Calu3 (cell line): ENCODE measurements around the gene MAP3K14. TPM values are rescaled to one million over a fixed set of nuclear protein-coding genes. Genes with fewer than 3 reads are reported as not detected.

Source experiments
- BruUV-seq: library from RNA; stranded (reverse); fragments of 400-500 nt; replicated peaks from 2 replicates; lab custom pipeline; 2021; lab: Mats Ljungman, UMichigan
- CTCF ChIA-PET: fragments of 300-600 bp; sonication (Branson Sonifier 250); formaldehyde crosslinking; loops from one replicate; lab custom pipeline; 2022; ENCODE audit warnings: antibody characterized with exemption; lab: Charles Lee
- DNase-seq: peaks from one replicate; pipeline ENCODE4 v3.0.0; 2022
- H3K27ac Mint-ChIP-seq: one replicate; pipeline ENCODE4 v1.8.0; 2022; ENCODE audit warnings: mixed read lengths; ENCODE audit not compliant: unreplicated experiment
- H3K27me3 Mint-ChIP-seq: one replicate; pipeline ENCODE4 v1.8.0; 2022; ENCODE audit warnings: mixed read lengths; ENCODE audit not compliant: unreplicated experiment
- H3K36me3 Mint-ChIP-seq: one replicate; pipeline ENCODE4 v1.8.0; 2022; ENCODE audit warnings: mild to moderate bottlenecking, moderate library complexity, mixed read lengths; ENCODE audit not compliant: insufficient read depth, unreplicated experiment
- H3K4me1 Mint-ChIP-seq: one replicate; pipeline ENCODE4 v1.8.0; 2022; ENCODE audit warnings: mild to moderate bottlenecking, low read depth, mixed read lengths; ENCODE audit not compliant: unreplicated experiment
- H3K4me3 Mint-ChIP-seq: one replicate; pipeline ENCODE4 v1.8.0; 2022; ENCODE audit warnings: mild to moderate bottlenecking, low read depth, moderate library complexity, mixed read lengths; ENCODE audit not compliant: unreplicated experiment
- H3K9me3 Mint-ChIP-seq: one replicate; pipeline ENCODE4 v1.8.0; 2022; ENCODE audit warnings: low read depth, mixed read lengths; ENCODE audit not compliant: unreplicated experiment
- intact Hi-C: fragments of 100-400 bp; cut with micrococcal nuclease; formaldehyde crosslinking; loops from one replicate; pipeline ENCODE4 v1.10.0; 2022; ENCODE audit not compliant: unreplicated experiment
- total RNA-seq: library from RNA; stranded (reverse); gene quantifications from 2 replicates; pipeline ENCODE4 v1.2.3, GENCODE V29; 2022
- TF ChIP-seq, protein P1 (sequence below): fragments of 200-600 bp; IDR thresholded peaks from one replicate; pipeline ENCODE4 v1.8.0; 2022; ENCODE audit warnings: antibody characterized with exemption; ENCODE audit not compliant: unreplicated experiment

Gene MAP3K14
- total RNA-seq, 1 experiment from 2014 or later: 26.7 TPM

DNA sequence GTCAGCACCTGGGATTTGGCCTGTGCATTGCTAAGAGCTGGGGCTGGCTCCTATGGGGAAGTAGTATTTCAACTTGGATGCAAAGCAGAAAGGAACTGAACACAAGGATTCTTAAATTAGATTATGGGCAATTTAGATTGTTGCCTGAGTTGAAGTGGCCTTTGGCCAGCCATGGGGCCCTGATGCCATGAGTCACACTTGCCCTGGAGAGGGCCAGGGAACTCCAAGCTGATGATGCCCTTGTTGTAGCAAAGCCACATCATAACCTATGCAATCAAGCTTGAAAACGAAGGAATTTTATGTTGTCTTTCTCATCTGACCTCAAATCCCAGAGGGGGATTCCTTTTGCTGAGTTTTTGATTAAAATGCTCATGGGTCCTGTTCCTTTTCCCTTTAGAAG, 51.0 kb downstream of the MAP3K14 start:
- CTCF ChIA-PET: interaction anchor here (1.5 kb wide), 1 partner anchor 130 kb away, joined by 4 read pairs; the partner anchor contains the start of gene ACBD4
- H3K27me3 Mint-ChIP-seq: no peaks in the 10 kb centered on the region
- no TSS peak for BruUV-seq
- H3K4me3 Mint-ChIP-seq: no peak overlapping the region
- peaks cover 58% of the 10 kb centered on the region for H3K36me3 Mint-ChIP-seq
- H3K9me3 Mint-ChIP-seq: no peaks in the 10 kb centered on the region
- TF ChIP-seq, protein P1, sequence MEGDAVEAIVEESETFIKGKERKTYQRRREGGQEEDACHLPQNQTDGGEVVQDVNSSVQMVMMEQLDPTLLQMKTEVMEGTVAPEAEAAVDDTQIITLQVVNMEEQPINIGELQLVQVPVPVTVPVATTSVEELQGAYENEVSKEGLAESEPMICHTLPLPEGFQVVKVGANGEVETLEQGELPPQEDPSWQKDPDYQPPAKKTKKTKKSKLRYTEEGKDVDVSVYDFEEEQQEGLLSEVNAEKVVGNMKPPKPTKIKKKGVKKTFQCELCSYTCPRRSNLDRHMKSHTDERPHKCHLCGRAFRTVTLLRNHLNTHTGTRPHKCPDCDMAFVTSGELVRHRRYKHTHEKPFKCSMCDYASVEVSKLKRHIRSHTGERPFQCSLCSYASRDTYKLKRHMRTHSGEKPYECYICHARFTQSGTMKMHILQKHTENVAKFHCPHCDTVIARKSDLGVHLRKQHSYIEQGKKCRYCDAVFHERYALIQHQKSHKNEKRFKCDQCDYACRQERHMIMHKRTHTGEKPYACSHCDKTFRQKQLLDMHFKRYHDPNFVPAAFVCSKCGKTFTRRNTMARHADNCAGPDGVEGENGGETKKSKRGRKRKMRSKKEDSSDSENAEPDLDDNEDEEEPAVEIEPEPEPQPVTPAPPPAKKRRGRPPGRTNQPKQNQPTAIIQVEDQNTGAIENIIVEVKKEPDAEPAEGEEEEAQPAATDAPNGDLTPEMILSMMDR: no peak
- H3K27ac Mint-ChIP-seq: no peak overlapping the region
- H3K4me1 Mint-ChIP-seq: peaks cover 6% of the 10 kb centered on the region
- intact Hi-C loops: no loop called here
- no peak for DNase-seq

DNA sequence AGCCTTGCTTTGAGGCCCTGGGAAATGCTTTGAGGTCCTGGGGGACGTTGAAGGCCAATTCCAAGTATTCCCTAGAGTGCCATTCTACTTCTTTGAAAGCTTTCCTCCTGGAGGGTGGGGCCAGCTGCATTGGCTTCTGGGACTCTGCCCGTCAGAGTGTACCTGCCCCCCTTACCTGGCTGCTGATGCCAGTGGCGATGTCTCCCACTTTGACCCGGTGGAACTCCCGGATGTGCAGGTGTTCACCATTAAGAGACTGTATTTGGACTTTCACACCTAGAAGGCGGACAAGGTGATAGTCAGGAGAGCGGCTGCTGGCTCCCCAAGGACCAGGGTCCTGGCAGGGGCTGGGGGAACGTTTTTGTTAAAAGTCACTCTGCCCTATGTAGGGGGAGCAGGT, 51.8 kb downstream of the MAP3K14 start:
- BruUV-seq: no TSS peak
- Mint-ChIP-seq H3K36me3 (peaks cover 55% of the 10 kb centered on the region), H3K4me1 (peaks cover 6% of the 10 kb centered on the region), H3K27me3 (no peaks in the 10 kb centered on the region), H3K9me3 (no peaks in the 10 kb centered on the region), H3K4me3 (no peak overlapping the region), H3K27ac (no peak overlapping the region)
- CTCF ChIA-PET: no interaction called here
- no peak for DNase-seq
- TF ChIP-seq, protein P1: no peak
- intact Hi-C loops: no loop called here

DNA sequence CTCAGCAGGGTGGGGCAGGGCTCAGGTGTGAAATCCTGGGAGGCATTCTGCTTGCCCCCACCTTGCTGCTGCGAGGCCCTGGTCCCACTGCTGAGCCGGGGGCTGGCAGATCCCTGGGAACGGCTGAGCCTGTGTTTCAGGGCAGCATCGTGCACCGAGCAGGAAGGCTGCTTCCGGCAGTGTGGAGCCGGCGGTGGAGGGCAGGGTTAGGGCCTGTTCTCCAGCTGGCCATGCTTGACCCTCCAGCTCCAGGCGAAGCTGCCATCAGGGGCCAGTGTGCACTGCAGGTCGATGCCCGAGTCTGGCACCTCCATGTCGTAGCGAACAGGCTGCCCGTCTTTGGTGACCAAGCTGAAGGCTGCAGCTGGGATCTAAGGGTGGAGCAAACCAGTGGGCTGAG, 52.4 kb downstream of the MAP3K14 start:
- Mint-ChIP-seq H3K9me3 (no peaks in the 10 kb centered on the region), H3K4me1 (peaks cover 6% of the 10 kb centered on the region), H3K4me3 (no peak overlapping the region), H3K27ac (no peak overlapping the region), H3K27me3 (no peaks in the 10 kb centered on the region), H3K36me3 (peaks cover 51% of the 10 kb centered on the region)
- TF ChIP-seq, protein P1: no peak
- CTCF ChIA-PET: no interaction called here
- no peak for DNase-seq
- intact Hi-C loops: no loop called here
- no TSS peak for BruUV-seq

DNA sequence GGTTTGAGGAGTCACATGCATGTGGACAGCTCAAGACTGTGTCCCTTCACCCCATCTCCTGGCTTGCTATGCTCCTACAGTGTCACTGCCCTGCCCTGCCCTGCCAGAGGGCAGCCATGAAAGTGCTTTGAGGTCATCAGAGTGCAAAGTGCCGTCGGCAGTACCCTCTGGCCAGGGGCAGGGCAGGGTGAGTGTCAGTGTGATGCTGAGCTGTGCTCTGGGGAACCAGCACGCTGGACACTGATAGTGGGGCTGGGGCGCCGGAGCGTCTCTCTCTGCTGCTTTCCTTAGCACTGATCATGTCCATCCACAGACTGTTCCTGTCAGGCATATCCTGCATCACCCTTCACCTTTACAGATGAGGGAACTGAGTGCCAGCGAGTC, 53.4 kb downstream of the MAP3K14 start:
- H3K36me3 Mint-ChIP-seq: peaks cover 42% of the 10 kb centered on the region
- no peak overlapping the region for H3K4me3 Mint-ChIP-seq
- CTCF ChIA-PET: no interaction called here

More for the DNA sequence above, 53.4 kb downstream of the MAP3K14 start:
- intact Hi-C loops: no loop called here
- TF ChIP-seq, protein P1: no peak
- H3K27me3 Mint-ChIP-seq: no peaks in the 10 kb centered on the region
- peaks cover 6% of the 10 kb centered on the region for H3K4me1 Mint-ChIP-seq
- no TSS peak for BruUV-seq
- no peaks in the 10 kb centered on the region for H3K9me3 Mint-ChIP-seq
- no peak overlapping the region for H3K27ac Mint-ChIP-seq
- DNase-seq: no peak
